Aorta (tissue), 5 donors: ENCODE data around the gene LSM2. TPM values are rescaled to one million over a fixed set of nuclear protein-coding genes. Genes with fewer than 3 reads are reported as not detected.

Experiments
- ATAC-seq: fragments of 200-7000 bp; cut with Tn5 transposase; one replicate; pipeline ENCODE4 v1.9.1; 2022; ENCODE audit warnings: moderate library complexity; ENCODE audit not compliant: low FRiP score
- DNase-seq, 2 donors: peaks; one replicate each; pipeline ENCODE4 v3.0.0-alpha.2; 2020
- H3K27ac ChIP-seq, 2 donors: one replicate each; pipeline ENCODE4 v1.5.1; 2013; ENCODE audit warnings: low read length in 2 of 2, mild to moderate bottlenecking in 2 of 2, moderate library complexity in 2 of 2, control low read depth in 1 of 2, inconsistent platforms in 1 of 2, low read depth in 1 of 2
- H3K27me3 ChIP-seq, 2 donors: one replicate each; pipeline ENCODE4 v1.6.1; 2013; ENCODE audit warnings: control low read depth in 1 of 2, low read length in 1 of 2, mild to moderate bottlenecking in 1 of 2, moderate library complexity in 1 of 2; ENCODE audit not compliant: insufficient read depth in 2 of 2, control insufficient read depth in 1 of 2
- H3K36me3 ChIP-seq, 2 donors: one replicate each; pipeline ENCODE4 v1.6.1; 2013; ENCODE audit warnings: control low read depth in 1 of 2, low read length in 1 of 2, mild to moderate bottlenecking in 1 of 2; ENCODE audit not compliant: insufficient read depth in 2 of 2, control insufficient read depth in 1 of 2
- H3K4me1 ChIP-seq, 2 donors: one replicate each; pipeline ENCODE4 v1.6.1; 2013; ENCODE audit warnings: low read length in 2 of 2, control low read depth in 1 of 2, mild to moderate bottlenecking in 1 of 2, moderate library complexity in 1 of 2; ENCODE audit not compliant: insufficient read depth in 2 of 2, control insufficient read depth in 1 of 2
- H3K4me3 ChIP-seq, 2 donors: one replicate each; pipeline ENCODE4 v1.5.1; 2013; ENCODE audit warnings: low read length in 2 of 2, control low read depth in 1 of 2, mild to moderate bottlenecking in 1 of 2
- H3K9me3 ChIP-seq: one replicate; pipeline ENCODE4 v1.6.1; 2013; ENCODE audit warnings: mild to moderate bottlenecking, low read length; ENCODE audit not compliant: control insufficient read depth
- WGBS, 2 donors: extraction: QIAGEN DNeasy Blood & Tissue Kit; methylation state at CpG; one replicate each; pipeline ENCODE4 v1.1.7; 2013; 5-methylcytosine and 5-hydroxymethylcytosine counted together
- intact Hi-C, 2 donors: fragments of 100-400 bp; cut with DNase I; formaldehyde crosslinking; loops; one replicate each; pipeline versions ENCODE4 v1.14.2 to v1.15.0; 2022
- polyA plus RNA-seq, 2 donors: library from polyadenylated mRNA; stranded (reverse); fragments of 200-250 nt; gene quantifications; one replicate each; pipeline ENCODE4 v1.2.3, GENCODE V29; 2013
- total RNA-seq, 2 donors: library from RNA; stranded (reverse); fragmentation: NEBNext Ultra II Directional; extraction: Animal tissue kit (Norgen Biotek cat#: 25700); gene quantifications; one replicate each; pipeline ENCODE4 v1.2.1, GENCODE V29; 2021
- donor health status: healthy with polysubstance abuse.
- donor health status: Bipolar disorder and iron deficiency.
- donor health status: DM: no; HTN: no; CAD: no.
- donor health status: DM: no; HTN: no; CAD: no.
- donor health status: DM: yes; HTN: yes; CAD: no.

Gene LSM2
- total and polyA plus RNA-seq, 4 donors, result 32.4 to 42.2 (median 37.5) TPM

- H3K27me3 ChIP-seq, result no peaks in the 10 kb centered on the region
- H3K9me3 ChIP-seq, result no peaks in the 10 kb centered on the region
- DNase-seq (peak; percentile 70 to 88), ATAC-seq (peak; percentile 44)
- WGBS, 2 donors, result 14 to 16% methylated on average over 15 of the region's 15 CpGs
- H3K36me3 ChIP-seq, result peaks cover 0 to 2% of the 10 kb centered on the region in 2 donors
- no peaks in the 10 kb centered on the region for H3K4me1 ChIP-seq
- intact Hi-C loops, result no loop called here
- no peak within 1 kb of the TSS for H3K4me3 ChIP-seq
- no peak within 1 kb of the TSS for H3K27ac ChIP-seq
These were observed 29.6 kb downstream of the LSM2 start, which contains the start of gene VWA7 for GRCh38 chr6:31776989-31777666. Gene VWA7, minus strand, starts transcription at chr6:31777328. Its CDS starts 549 bp downstream, at chr6:31776779.

- H3K27ac ChIP-seq, result no peak overlapping the region
- intact Hi-C loops, result no loop called here
- no peak overlapping the region for H3K4me3 ChIP-seq
- DNase-seq, result no peak
- no peaks in the 10 kb centered on the region for H3K4me1 ChIP-seq
- H3K9me3 ChIP-seq, result no peaks in the 10 kb centered on the region
- H3K27me3 ChIP-seq, result no peaks in the 10 kb centered on the region
- 48 to 54% methylated on average over 13 to 14 of the region's 14 CpGs for WGBS, 2 donors
- H3K36me3 ChIP-seq, result peaks cover 0 to 2% of the 10 kb centered on the region in 2 donors
- no peak for ATAC-seq
These were observed 30.2 kb downstream of the LSM2 start for GRCh38 chr6:31776485-31776988.

GRCh38 chr6:31775633-31776484 is 30.9 kb downstream of the LSM2 start:
- H3K4me1 ChIP-seq, result no peaks in the 10 kb centered on the region
- 90% methylated on average over 32 of the region's 32 CpGs for WGBS, 2 donors
- no peak overlapping the region for H3K4me3 ChIP-seq
- no peak overlapping the region for H3K27ac ChIP-seq
- intact Hi-C loops, result no loop called here
- no peak for DNase-seq
- ATAC-seq, result no peak
- no peaks in the 10 kb centered on the region for H3K9me3 ChIP-seq
- H3K36me3 ChIP-seq, result peaks cover 0 to 1% of the 10 kb centered on the region in 2 donors
- no peaks in the 10 kb centered on the region for H3K27me3 ChIP-seq

- Histone ChIP-seq H3K9me3 (no peaks in the 10 kb centered on the region), H3K27me3 (no peaks in the 10 kb centered on the region), H3K36me3 (no peaks in the 10 kb centered on the region), H3K27ac (no peak overlapping the region), H3K4me3 (no peak overlapping the region), H3K4me1 (no peaks in the 10 kb centered on the region)
- 88 to 90% methylated on average over 4 of the region's 4 CpGs for WGBS, 2 donors
- intact Hi-C loops, result no loop called here
- ATAC-seq (no peak), DNase-seq (no peak)
These were observed 31.6 kb downstream of the LSM2 start for GRCh38 chr6:31775184-31775583.

GRCh38 chr6:31771992-31772358 is 34.8 kb downstream of the LSM2 start:
- no peaks in the 10 kb centered on the region for H3K4me1 ChIP-seq
- H3K9me3 ChIP-seq, result no peaks in the 10 kb centered on the region
- ATAC-seq (no peak), DNase-seq (no peak)
- intact Hi-C loops, result loop anchor here in 1 of 2 donors (5.0 kb wide), 1 partner anchor 90 kb away; the partner anchor contains the start of gene LY6G5C
- no peaks in the 10 kb centered on the region for H3K27me3 ChIP-seq
- no peaks in the 10 kb centered on the region for H3K36me3 ChIP-seq
- H3K27ac ChIP-seq, result no peak overlapping the region
- WGBS, 2 donors, result 40 to 52% methylated on average over 4 of the region's 4 CpGs
- no peak overlapping the region for H3K4me3 ChIP-seq

GRCh38 chr6:31770860-31771259 is 35.9 kb downstream of the LSM2 start:
- H3K4me3 ChIP-seq, result no peak overlapping the region
- no peak for ATAC-seq
- intact Hi-C loops, result loop anchor here in 1 of 2 donors (5.0 kb wide), 1 partner anchor 89 kb away; the partner anchor contains the start of gene LY6G5C
- H3K36me3 ChIP-seq, result no peaks in the 10 kb centered on the region
- WGBS, 2 donors, result 84 to 94% methylated on average over 2 of the region's 2 CpGs
- DNase-seq, result no peak
- H3K27ac ChIP-seq, result no peak overlapping the region
- no peaks in the 10 kb centered on the region for H3K4me1 ChIP-seq
- no peaks in the 10 kb centered on the region for H3K9me3 ChIP-seq
- no peaks in the 10 kb centered on the region for H3K27me3 ChIP-seq

GRCh38 chr6:31769684-31770371 is 36.9 kb downstream of the LSM2 start:
- WGBS, 2 donors, result 62 to 71% methylated on average over 12 of the region's 12 CpGs
- DNase-seq (peak; percentile 79 to 85), ATAC-seq (no peak)
- H3K4me3 ChIP-seq, result no peak overlapping the region
- no peaks in the 10 kb centered on the region for H3K36me3 ChIP-seq
- H3K27ac ChIP-seq, result no peak overlapping the region
- intact Hi-C loops, result loop anchor here in 1 of 2 donors (5.0 kb wide), 1 partner anchor 88 kb away; the partner anchor contains the start of gene LY6G5C
- H3K4me1 ChIP-seq, result no peaks in the 10 kb centered on the region
- no peaks in the 10 kb centered on the region for H3K9me3 ChIP-seq
- H3K27me3 ChIP-seq, result no peaks in the 10 kb centered on the region
